GM12891 (cell line): ENCODE data around the gene SERPINC1.
A peak's percentile ranks its signal among the peaks of the same experiment; 100 is the strongest.
"Not testable (repeated sequence)": the region's sequence is repeated elsewhere in the genome, so short reads cannot be mapped to it uniquely, and the experiment has no call there.

Experiments used
- DNase-seq: peaks from one replicate; pipeline ENCODE4 v3.0.0; 2011; ENCODE audit warnings: low spot score; ENCODE audit not compliant: insufficient read length
- FAIRE-seq: peaks from 2 replicates; lab custom pipeline; 2011; peaks lifted over from hg19 to GRCh38; lab: Jason Lieb, UNC
- PAX5 ChIP-seq: IDR thresholded peaks from 2 replicates; pipeline ENCODE4 v1.6.1; 2011; ENCODE audit warnings: low read length, moderate library complexity, mild to moderate bottlenecking; ENCODE audit not compliant: insufficient read depth, severe bottlenecking
- POLR2A ChIP-seq: IDR thresholded peaks from 2 replicates; pipeline ENCODE4 v1.6.1; 2011; ENCODE audit warnings: low read depth, low read length, control low read depth
- POLR2AphosphoS5 ChIP-seq: IDR thresholded peaks from 2 replicates; pipeline ENCODE4 v1.6.1; 2011; ENCODE audit warnings: low read depth, low read length, control low read depth
- POU2F2 ChIP-seq: IDR thresholded peaks from 2 replicates; pipeline ENCODE4 v1.6.1; 2011; ENCODE audit warnings: low read depth, mild to moderate bottlenecking, control low read depth, low read length, moderate library complexity
- SPI1 ChIP-seq: IDR thresholded peaks from 2 replicates; pipeline ENCODE4 v1.6.1; 2011; ENCODE audit warnings: low read depth, low read length, control low read depth
- TAF1 ChIP-seq: IDR thresholded peaks from 2 replicates; pipeline ENCODE4 v1.6.1; 2011; ENCODE audit warnings: low read depth, low read length, control low read depth

Gene SERPINC1

GRCh38 chr1:173866413-173867115 lies 50.6 kb downstream of the SERPINC1 start:
- no peak for FAIRE-seq
- DNase-seq: no peak
- TF ChIP-seq PAX5 (no peak), POU2F2 (no peak), POLR2AphosphoS5 (no peak; the same call in 1 of the 2 replicates), SPI1 (no peak), POLR2A (no peak), TAF1 (no peak)

- TF ChIP-seq POLR2A (0 out of 2 replicates have a peak, but pooled peaks have one; percentile 55), POU2F2 (no peak), POLR2AphosphoS5 (peak; percentile 71; the same call in 1 of the 2 replicates)
- FAIRE-seq (no peak), DNase-seq (no peak)
These were observed 51.5 kb downstream of the SERPINC1 start for GRCh38 chr1:173865468-173866164.

GRCh38 chr1:173864179-173864867 lies 52.8 kb downstream of the SERPINC1 start:
- no peak for DNase-seq
- TF ChIP-seq POU2F2 (no peak), SPI1 (no peak), POLR2AphosphoS5 (no peak), POLR2A (no peak), PAX5 (no peak), TAF1 (no peak)
- no peak for FAIRE-seq

- FAIRE-seq (no peak), DNase-seq (no peak)
- TF ChIP-seq POLR2AphosphoS5 (peak; percentile 69; the same call in 1 of the 2 replicates), POLR2A (peak; percentile 76; the same call in 1 of the 2 replicates), POU2F2 (no peak)
These were observed 53.6 kb downstream of the SERPINC1 start for GRCh38 chr1:173863224-173864161.

GRCh38 chr1:173862769-173863223 lies 54.3 kb downstream of the SERPINC1 start:
- DNase-seq: no peak
- no peak for FAIRE-seq
- TF ChIP-seq PAX5 (no peak), POLR2A (no peak), TAF1 (no peak), POLR2AphosphoS5 (no peak; the same call in 1 of the 2 replicates), POU2F2 (no peak), SPI1 (no peak)

- TF ChIP-seq POU2F2 (peak; percentile 33; the same call in 1 of the 2 replicates), POLR2A (peak; percentile 74), POLR2AphosphoS5 (peak; percentile 74; the same call in 1 of the 2 replicates)
- FAIRE-seq, DNase-seq: not testable (repeated sequence)
These were observed 54.9 kb downstream of the SERPINC1 start for GRCh38 chr1:173862146-173862768.

- FAIRE-seq (peak; percentile 28), DNase-seq (no peak)
- TF ChIP-seq POLR2AphosphoS5 (peak; percentile 71), SPI1 (no peak), POU2F2 (peak; percentile 38; the same call in 1 of the 2 replicates), POLR2A (peak; percentile 6; the same call in 1 of the 2 replicates)
These were observed 55.4 kb downstream of the SERPINC1 start for GRCh38 chr1:173861731-173862145.

GRCh38 chr1:173860065-173860464 lies 57.1 kb downstream of the SERPINC1 start:
- TF ChIP-seq PAX5: no peak
- no peak for TF ChIP-seq POU2F2
- TF ChIP-seq SPI1: no peak
- no peak for TF ChIP-seq POLR2AphosphoS5
- no peak for TF ChIP-seq POLR2A

GRCh38 chr1:173859547-173859946 lies 57.6 kb downstream of the SERPINC1 start:
- not testable (repeated sequence) for FAIRE-seq, DNase-seq

More at GRCh38 chr1:173860065-173860464, 57.1 kb downstream of the SERPINC1 start:
- no peak for FAIRE-seq
- no peak for DNase-seq
